ENCODE measurements around the gene ARFGAP1.

DNA sequence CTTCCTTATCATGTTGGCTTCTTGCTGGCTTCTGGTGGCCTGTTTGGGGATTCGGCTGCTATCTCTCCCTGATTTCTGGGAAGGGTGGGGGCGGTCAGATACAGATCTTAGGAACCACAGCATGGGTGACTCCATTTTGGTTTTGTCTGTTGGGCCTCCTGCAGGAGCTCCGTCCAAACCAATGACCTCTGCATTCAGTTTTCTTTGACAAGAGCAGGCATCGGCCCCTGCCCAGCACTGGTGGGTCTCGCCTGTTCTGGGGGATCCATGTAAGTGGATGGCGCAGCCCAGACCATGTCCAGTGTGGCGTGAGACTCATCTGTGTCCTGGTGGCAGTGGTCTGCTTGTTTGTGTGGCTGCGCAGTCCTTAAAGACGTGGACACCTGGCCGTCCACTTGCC is 8.6 kb upstream of the ARFGAP1 start:
- no peak for TF ChIP-seq CTCF (IDR thresholded peaks at IDR 0.05)
- TF ChIP-seq POLR2A (IDR thresholded peaks at IDR 0.05), result no peak

All from lower leg skin (tissue), 3 donors.